GM12801 (cell line): ENCODE results near the gene TCF7L2.

Experiments used
- TF ChIP-seq, protein P1 (sequence below): IDR thresholded peaks from one replicate; pipeline ENCODE4 v1.5.1; 2011; ENCODE audit warnings: control low read depth; ENCODE audit not compliant: insufficient read length; ENCODE audit errors: extremely low read depth

Gene TCF7L2

DNA sequence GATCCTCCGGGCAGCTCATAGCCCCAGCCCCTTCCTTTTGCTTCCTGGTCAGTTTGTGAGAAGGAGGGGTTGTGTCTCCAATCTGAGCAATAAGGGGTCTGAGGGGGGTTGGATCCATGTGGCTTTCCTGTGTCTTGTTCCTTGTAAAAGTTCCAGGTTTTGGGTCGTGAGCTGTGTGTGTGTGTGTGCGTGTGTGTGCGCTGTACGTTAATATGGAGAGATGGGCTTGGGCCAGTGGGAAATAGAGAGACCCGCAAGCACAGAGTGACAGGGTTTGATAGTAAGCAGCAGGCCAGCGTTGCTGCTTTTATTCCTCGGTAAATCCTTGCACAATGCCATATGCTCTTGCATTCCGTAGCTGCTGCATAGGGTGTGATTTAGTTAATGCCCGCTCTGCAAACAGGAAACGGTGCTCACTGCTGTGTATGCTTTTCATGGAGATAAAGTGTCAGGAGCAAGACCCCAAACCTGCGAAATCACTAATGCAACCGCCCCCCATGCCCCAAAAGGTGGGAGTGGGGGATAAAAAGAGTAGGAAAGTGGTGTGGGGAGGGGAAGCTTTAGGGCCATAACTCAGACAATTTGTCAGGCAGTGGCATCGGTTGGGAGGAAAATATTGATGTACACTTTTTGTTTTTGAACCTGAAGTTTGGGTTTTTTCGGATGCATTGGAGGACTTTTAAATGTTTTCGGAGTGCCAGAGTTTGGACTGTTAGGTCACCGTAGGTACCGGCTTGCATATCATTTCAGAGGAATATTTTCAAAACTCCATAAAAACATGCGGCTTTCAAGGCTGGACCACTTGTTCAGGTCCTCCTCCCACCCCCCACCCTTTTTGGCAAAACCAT is 108.7 kb downstream of the TCF7L2 start:
- TF ChIP-seq, protein P1, sequence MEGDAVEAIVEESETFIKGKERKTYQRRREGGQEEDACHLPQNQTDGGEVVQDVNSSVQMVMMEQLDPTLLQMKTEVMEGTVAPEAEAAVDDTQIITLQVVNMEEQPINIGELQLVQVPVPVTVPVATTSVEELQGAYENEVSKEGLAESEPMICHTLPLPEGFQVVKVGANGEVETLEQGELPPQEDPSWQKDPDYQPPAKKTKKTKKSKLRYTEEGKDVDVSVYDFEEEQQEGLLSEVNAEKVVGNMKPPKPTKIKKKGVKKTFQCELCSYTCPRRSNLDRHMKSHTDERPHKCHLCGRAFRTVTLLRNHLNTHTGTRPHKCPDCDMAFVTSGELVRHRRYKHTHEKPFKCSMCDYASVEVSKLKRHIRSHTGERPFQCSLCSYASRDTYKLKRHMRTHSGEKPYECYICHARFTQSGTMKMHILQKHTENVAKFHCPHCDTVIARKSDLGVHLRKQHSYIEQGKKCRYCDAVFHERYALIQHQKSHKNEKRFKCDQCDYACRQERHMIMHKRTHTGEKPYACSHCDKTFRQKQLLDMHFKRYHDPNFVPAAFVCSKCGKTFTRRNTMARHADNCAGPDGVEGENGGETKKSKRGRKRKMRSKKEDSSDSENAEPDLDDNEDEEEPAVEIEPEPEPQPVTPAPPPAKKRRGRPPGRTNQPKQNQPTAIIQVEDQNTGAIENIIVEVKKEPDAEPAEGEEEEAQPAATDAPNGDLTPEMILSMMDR, result no peak

DNA sequence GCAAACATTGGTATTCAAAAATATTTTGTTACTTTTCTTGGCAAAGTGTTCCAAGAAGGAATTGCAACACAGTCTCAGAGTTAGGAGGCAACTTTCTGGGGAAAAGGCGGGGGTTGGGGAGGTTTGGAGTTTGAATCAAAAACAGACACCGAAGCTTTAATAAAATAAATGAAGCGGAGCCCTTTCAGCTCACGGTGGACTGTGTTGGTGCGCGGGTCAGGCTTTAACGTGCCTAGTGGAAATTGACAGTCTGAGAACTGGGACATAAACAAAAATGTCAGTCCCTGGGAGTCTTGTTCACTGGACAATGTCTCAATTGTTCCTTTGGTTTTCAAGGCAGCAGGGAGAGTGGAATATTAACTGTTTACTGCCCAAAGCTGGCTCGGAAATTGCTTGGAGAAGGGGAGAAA is 109.3 kb downstream of the TCF7L2 start:
- TF ChIP-seq, protein P1, result no peak

DNA sequence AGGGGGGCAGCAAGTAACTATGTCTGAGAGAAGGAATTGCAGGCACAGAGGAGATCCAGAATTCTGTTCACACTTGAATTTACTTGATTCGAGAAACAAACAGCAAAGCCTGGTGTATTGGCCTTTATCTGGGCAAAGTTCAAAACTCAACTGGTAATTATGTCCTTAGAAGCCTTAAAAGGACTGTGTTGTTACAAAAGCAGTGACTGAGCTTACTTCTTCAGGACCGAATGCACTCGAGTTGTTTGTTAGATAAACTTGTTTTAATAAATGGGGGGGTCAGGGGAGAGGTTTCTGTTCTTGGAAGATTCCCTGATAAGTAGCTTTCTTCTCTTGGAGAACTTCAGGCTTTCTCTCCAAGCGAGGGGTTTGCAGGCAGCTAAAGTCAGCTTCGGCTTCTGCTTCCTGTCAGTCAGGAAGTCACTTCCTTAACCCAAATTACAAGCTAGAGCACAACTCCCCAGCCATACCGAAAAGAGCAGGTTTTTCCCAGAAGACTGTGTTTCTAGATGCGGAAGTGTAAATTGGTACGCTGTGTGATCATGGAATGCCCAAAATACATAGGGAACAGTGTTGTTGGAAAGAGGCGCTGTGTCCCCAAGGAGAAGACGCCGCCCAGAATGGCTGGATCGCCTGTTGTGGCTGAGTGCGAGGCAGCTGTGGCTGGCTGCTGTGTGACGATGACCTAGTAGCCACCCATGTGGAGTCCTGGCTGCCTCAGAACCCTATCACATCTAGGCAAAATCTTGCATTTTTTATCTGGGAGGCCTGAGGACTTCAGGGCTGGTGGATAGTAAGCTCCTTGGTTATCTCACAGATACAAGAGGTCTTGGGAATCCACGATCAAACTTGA is 110.4 kb downstream of the TCF7L2 start:
- TF ChIP-seq, protein P1, result no peak

DNA sequence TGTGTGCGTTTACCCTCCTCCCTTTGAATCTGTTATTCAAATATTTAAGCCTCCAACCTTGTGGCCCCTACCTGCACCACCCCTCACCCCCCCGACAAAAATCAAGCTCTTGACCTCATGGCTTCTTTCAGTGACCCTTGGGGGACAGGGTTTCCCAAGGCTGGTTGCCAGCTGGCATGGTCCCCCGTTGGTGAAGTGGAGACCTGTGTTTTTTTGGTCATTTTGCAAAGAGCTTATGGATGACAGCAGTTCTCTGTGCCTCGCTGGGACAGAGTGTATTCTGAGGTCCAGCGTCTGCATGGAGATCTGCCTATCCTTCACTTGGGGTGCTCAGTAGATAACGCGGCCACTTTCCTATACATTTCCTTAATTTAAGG is 111.0 kb downstream of the TCF7L2 start:
- TF ChIP-seq, protein P1, result no peak

DNA sequence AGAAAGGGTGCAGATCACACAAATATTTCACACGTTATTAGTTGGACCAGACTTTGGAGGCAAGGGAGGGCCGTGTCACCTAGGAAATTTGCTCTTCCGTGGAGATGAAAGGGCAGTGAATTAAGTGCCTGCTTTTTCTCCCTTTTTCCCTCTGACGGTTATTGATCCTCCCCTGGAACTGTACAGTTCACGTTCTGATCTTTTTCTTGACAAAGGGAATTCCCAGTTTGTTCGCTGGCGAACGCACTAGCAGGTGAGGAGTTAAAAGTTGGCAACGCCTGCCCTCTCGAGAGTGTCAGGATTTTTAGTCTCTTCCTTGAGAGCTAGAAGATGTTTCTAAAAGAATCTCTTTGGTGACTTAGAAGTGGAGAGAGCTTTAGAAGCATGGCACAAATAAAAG is 111.5 kb downstream of the TCF7L2 start:
- TF ChIP-seq, protein P1, result no peak

DNA sequence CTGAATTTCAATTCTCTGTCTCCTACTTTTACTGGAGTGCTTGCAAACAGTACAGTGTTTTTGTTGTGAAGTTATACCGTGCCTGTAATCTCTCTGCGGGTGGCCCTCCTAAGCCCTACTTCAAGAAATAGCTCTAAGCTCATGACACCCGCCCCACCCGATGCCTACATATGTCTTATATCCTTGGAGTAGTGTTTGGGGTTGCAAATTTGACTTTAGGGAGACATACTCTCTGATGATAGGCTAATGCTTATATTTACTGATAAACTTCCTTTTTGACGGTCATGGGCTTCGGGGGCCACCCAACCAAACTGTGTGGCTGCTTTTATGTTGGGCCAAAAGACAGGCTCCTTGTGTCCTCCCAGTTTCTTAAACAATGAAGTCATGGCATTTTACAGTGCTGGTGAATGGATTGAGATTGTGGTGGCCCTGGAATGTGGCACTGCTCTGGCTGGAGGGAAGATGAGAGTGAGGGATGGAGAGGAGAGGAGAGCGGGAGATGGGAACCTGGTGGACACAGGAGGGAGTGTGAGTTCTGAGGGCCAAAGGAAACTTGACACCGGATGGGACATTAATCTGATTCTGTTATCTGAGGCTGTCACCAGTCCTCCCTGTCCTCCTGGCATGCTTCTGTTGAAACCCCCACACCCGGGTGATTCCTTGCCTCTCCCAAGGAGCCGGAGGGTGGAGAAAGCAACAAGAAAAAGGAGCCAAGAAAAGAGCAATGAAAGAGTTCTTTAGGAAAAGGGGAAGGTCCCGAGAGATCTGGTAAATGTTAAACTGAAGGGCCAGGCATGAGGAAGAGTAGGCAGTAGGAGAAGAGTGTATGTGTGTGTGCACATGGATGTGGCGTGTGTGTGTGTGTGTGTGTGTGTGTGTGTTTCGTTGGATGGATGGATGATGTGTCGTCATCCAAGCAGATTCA is 113.3 kb downstream of the TCF7L2 start:
- TF ChIP-seq, protein P1, result no peak
